ENCODE measurements around the gene LANCL3. TPM values are rescaled to one million over a fixed set of nuclear protein-coding genes. Genes with fewer than 3 reads are reported as not detected.
"Not testable (repeated sequence)": the region's sequence is repeated elsewhere in the genome, so short reads cannot be mapped to it uniquely, and the experiment has no call there.

LANCL3 gene
- total RNA-seq (ENCODE audit: low replicate concordance): 0.18 TPM in 1 of 2 replicates, not detected in the other

DNA sequence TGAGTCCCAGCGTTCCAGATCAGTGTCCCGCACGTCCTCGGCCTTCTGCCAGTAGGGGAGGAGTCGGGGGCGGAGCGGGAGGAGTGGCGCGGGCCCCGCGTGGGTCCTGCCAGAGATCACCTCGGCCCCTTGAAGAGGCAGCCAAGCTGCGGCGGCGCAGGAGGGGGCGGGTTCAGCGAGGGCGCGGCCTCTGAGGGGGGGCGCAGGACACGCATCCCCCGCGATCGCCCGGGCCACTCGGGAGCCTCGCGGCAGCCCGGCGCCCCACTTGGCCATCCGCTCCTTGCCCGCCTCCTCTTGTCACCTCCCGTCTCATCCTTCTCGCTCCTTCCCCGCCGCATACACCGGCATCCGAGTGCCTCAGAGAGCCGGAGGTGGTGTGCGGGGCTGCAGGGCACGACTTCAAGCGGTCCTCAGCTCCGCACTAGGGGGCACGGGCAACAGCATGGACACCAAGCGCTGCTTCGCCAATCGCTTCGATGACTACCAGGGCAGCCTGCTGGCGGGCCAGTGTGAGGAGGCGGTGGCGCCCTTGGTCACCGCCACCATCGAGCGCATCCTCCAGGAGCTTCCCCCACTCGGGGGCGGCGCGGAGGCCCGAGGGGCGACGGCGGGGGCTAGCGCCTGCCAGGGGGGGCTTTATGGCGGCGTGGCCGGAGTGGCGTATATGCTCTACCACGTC lies at the start of gene LANCL3:
TSS of gene LANCL3 (plus strand) at position 236 of the 682 bp plus-strand sequence. CDS start at position 446, 210 bp downstream.
- H3K4me3 ChIP-seq (ENCODE audit: low read depth, low read length); DNase-seq (ENCODE audit: low read depth): not testable (repeated sequence)

- DNase-seq (ENCODE audit: low read depth); H3K4me3 ChIP-seq (ENCODE audit: low read depth, low read length): not testable (repeated sequence)
Observed at GRCh38 chrX:37523673-37524072, 47.8 kb upstream of the LANCL3 start.

GRCh38 chrX:37541991-37542390 lies 29.5 kb upstream of the LANCL3 start:
- DNase-seq (ENCODE audit: low read depth): no peak
- TF ChIP-seq CTCF (IDR thresholded peaks at IDR 0.05; ENCODE audit: insufficient read depth, low read length): no peak
- H3K4me3 ChIP-seq (ENCODE audit: low read depth, low read length): no peak overlapping the region

DNA sequence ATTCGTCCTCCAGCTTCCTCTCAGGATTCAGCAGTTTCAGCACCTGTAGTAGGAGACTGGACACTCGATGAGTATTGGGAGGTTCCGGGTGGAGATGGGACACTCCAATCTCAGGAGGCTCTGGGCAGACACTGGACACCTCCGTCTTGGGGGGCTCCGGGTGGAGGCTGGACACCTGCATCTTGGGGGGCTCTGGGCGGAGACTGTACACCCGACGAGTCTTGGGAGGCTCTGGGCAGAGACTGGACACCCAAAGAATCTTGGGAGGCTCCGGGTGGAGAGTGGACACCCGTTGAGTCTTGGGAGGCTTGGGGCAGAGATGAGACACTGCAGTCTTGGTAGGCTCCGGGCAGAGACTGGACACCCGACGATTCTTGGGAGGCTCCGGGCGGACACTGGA lies 28.7 kb upstream of the LANCL3 start:
- TF ChIP-seq CTCF (IDR thresholded peaks at IDR 0.05; ENCODE audit: insufficient read depth, low read length): no peak
- no peak for DNase-seq (ENCODE audit: low read depth)

GRCh38 chrX:37543324-37543723 lies 28.1 kb upstream of the LANCL3 start:
- no peak for DNase-seq (ENCODE audit: low read depth)
- TF ChIP-seq CTCF (IDR thresholded peaks at IDR 0.05; ENCODE audit: insufficient read depth, low read length): no peak
- H3K4me3 ChIP-seq (ENCODE audit: low read depth, low read length): no peak overlapping the region

More for the DNA sequence above, 28.7 kb upstream of the LANCL3 start:
- H3K4me3 ChIP-seq (ENCODE audit: low read depth, low read length): no peak overlapping the region

GRCh38 chrX:37544531-37544930 lies 26.9 kb upstream of the LANCL3 start:
- not testable (repeated sequence) for H3K4me3 ChIP-seq (ENCODE audit: low read depth, low read length); DNase-seq (ENCODE audit: low read depth)

DNA sequence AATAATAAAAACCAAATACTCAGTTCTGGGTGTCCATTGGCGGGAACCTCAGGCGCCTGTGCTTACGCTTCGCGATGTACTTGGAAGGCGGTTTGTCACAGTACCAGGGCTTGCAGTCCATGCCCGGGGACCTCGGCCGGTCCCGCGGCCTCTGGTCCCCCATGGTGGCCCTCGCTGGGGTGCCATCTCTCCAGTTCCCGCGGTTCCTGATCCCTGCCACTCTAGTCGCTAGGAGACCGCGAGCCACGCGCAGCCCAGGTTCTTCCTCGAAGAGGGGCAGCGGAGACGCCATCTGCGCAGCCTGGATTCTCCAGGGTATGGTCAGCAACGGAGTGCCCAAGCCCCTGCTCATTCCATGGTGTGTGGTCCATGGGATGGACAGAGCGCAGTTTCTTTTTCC lies 26.4 kb upstream of the LANCL3 start:
- TF ChIP-seq CTCF (IDR thresholded peaks at IDR 0.05; ENCODE audit: insufficient read depth, low read length): no peak
- DNase-seq (ENCODE audit: low read depth): no peak
- H3K4me3 ChIP-seq (ENCODE audit: low read depth, low read length): no peak overlapping the region

DNA sequence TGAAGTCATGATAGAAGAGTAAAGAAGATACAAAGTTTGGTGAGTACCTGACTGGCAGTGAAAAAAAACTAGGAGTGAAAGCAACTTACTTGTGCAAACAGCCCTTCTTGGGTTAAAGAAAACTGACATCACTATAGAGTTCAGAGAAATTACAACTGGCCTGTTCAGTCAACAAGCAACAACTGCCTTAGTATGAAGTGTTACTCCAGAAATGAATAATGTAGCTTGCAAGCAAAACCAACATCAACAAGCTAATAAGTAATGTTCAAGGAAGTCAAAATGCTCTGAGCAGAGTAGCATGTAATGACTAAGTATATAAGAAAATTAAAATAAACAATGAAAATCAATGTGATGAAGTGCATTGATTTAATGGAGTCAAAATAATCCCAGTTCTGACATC lies 21.8 kb upstream of the LANCL3 start:
- H3K4me3 ChIP-seq (ENCODE audit: low read depth, low read length); DNase-seq (ENCODE audit: low read depth): not testable (repeated sequence)

DNA sequence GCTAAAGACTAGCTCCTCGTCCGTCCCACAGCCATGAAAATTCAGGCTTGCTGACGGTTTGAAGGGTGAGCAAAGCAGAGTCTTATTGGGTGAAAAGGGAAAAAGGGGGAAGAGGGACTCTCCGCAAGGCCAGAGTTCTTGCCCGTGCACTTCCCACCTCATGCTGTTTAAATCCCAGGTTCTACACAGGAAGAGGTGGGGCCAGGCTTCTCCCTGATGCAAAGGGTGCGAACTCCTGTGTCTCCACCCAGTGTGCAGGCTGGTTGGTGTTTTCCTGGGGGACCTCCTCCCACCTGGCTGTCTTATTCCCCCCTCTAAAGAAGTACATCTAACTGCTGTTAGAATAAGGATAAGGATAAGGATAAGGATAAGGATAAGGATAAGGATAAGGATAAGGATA lies 18.0 kb upstream of the LANCL3 start:
- no peak for TF ChIP-seq CTCF (IDR thresholded peaks at IDR 0.05; ENCODE audit: insufficient read depth, low read length)
- H3K4me3 ChIP-seq (ENCODE audit: low read depth, low read length): no peak overlapping the region
- DNase-seq (ENCODE audit: low read depth): no peak

GRCh38 chrX:37565254-37565653 lies 6.2 kb upstream of the LANCL3 start:
- not testable (repeated sequence) for H3K4me3 ChIP-seq (ENCODE audit: low read depth, low read length); DNase-seq (ENCODE audit: low read depth)

GRCh38 chrX:37570349-37570748 lies 1.1 kb upstream of the LANCL3 start:
- H3K4me3 ChIP-seq (ENCODE audit: low read depth, low read length); DNase-seq (ENCODE audit: low read depth): not testable (repeated sequence)

- DNase-seq (ENCODE audit: low read depth); H3K4me3 ChIP-seq (ENCODE audit: low read depth, low read length): not testable (repeated sequence)
Observed at GRCh38 chrX:37572108-37572587, 687 bp downstream of the LANCL3 start.

DNA sequence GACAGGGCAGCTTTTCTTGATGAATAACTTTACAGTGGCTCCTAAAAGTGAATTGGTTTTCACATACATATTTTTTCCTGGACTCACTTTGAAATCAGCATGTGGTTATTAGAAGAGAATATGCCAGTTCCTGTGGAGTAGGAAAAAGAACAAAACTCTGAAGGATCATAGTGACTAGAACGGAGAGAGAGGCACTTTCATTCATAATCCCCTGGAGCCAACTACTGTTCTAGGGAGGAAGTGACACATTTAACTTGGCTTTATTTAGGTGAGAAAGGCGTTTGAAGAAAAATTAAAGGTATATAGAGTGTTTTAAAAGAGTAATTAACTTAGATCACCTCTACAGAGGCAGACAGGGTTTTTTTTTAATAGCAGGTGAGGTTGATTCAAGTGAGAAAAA lies 1.7 kb downstream of the LANCL3 start:
- not testable (repeated sequence) for H3K4me3 ChIP-seq (ENCODE audit: low read depth, low read length); DNase-seq (ENCODE audit: low read depth)

Data from fibroblast of the aortic adventitia (primary cell).